Lower leg skin (tissue), 3 donors: ENCODE data around the gene KRTAP9-6.

ENCODE experiments used
- CTCF ChIP-seq, 3 donors: fragments of 450-650 bp; IDR thresholded peaks; one replicate each; pipeline ENCODE4 v1.5.1; 2016; ENCODE audit warnings: antibody characterized with exemption in 3 of 3, mild to moderate bottlenecking in 3 of 3, moderate library complexity in 2 of 3
- POLR2A ChIP-seq, 2 donors: fragments of 450-650 bp; IDR thresholded peaks; one replicate each; pipeline ENCODE4 v1.6.1; 2016 to 2017; ENCODE audit warnings: antibody characterized with exemption in 2 of 2, mild to moderate bottlenecking in 1 of 2, moderate library complexity in 1 of 2

GRCh38 chr17:41271858-41272257 is 6.7 kb downstream of the KRTAP9-6 start:
- TF ChIP-seq CTCF (IDR thresholded peaks at IDR 0.05) (no peak), POLR2A (IDR thresholded peaks at IDR 0.05) (no peak)
